GM21786 (cell line): Measurements from ENCODE around the gene TNNT1.
"Not testable (repeated sequence)": the region's sequence is repeated elsewhere in the genome, so short reads cannot be mapped to it uniquely, and the experiment has no call there.

Source experiments
- ATAC-seq: cut with Tn5 transposase; IDR thresholded peaks from one replicate; pipeline ENCODE4 v1.9.1; 2021; ENCODE audit not compliant: unreplicated experiment

The TNNT1 gene

DNA sequence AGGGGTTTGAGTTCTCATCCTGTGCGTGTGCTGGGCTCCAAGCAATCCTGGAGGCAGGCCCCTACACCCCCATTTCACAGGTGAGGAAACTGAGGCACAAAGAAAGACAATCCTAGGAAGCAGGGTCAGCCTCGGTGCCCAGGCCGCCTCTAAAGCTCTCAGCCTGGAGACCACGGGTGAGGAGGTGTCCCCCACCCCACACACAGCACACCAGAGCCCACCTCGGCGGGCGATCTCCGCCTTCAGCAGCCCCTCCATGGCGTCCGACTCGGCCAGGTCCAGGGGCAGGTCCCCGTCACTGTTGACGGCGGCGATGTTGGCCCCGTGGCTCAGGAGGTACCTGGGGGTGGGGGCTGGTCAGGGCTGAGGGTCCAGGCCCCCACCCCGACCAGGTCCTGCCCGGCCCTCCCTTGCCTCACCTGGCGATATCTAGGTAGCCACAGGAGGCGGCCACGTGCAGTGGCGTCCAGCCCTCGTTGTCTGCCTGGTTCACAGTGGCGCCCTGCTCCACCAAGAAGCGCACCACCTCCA lies 36.7 kb downstream of the TNNT1 start:
- no peak for ATAC-seq

DNA sequence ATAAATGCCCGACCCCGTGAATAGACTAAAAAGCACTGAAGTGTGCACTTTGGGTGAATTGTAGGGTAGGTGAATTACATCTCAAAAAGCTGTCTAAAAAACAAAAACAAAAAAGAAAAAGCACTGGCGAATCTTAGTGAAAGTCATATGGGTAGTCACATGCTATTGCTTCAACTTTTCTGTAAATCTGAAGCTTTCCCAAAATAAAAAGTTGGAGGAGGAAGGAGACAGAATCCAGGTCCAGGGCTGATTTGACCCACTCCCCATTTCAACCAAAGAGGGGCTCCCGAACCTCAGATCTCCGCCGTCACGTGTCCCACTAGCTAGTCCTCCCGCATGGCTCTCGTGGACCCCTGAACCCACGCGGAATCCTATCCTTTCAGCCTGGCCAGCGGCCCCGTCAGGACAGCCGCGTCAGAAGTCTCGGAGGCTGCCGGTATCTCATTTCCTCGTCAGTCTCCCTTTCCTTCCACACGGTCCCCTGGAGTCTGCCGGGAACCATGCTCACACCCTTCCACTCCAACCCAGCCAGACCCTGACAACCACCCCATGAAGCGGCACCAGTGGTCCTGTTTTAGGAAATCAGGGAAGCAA lies 37.7 kb downstream of the TNNT1 start:
- no peak for ATAC-seq

DNA sequence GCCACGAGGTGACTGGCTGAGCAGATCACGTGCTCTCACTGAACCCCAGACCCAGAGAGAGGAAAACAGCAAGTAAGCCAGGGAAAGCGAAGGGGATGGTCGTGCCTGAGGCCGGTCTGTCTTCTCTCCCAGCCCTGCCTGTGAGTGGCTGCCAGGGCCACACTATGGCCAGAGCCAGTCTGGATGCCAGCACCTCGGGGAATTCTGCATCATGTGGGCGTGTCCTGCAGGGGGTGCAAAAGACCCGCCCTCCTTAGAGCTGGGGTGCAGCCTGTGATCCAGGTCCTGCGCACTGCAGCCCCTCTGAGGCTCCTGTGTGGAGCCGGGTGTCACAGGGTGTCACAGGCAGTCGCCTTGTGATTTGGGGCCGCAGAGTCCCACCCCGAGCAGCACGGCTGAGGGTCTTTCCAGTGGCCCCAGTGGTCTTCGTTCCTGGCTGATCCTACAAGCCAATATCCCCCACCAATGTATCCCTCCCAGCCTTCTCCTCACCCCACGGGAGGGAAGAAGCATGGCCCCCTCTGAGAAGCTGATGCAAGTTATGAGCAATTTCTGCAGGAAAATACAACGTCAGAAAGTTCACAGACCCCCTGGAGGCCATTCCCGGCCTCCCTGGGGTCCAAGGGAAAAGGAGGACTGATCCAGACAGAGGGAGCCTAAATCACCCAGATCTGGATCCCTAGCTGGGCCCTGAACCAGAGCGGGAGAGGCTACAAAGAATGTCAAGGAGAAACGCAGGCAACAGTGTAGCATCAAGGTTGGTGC lies 39.3 kb downstream of the TNNT1 start:
- ATAC-seq: no peak

DNA sequence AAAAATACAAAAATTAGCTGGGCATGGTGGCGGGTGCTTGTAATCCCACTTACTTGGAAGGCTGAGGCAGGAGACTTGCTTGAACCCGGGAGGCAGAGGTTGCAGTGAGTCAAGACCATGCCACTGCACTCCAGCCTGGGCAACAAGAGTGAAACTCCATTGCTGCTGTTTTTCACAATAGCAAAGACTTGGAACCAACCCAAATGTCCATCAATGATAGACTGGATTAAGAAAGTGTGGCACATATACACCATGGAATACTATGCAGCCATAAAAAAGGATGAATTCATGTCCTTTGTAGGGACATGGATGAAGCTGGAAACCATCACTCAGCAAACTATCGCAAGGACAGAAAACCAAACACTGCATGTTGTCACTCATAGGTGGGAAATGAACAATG lies 41.8 kb downstream of the TNNT1 start:
- ATAC-seq: not testable (repeated sequence)

DNA sequence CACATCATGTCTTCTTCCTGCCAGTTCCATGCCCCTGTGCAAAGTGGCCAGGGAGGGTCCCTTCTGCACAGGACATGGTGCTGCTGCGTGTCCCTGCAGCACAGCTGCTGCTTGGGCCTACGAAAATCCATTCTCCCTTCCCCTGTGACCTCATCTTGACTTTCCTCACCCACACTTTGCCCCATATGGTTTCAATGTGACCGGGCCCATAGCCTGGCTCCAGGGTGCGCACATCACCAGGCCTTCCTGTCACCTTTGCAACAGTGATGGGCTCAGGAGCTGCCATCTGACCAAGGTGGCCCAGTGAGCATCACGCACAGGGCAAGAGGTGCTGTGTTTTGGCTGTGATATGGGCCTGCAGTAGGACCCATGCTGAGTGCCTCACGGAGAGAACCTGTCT lies 42.4 kb downstream of the TNNT1 start:
- no peak for ATAC-seq

DNA sequence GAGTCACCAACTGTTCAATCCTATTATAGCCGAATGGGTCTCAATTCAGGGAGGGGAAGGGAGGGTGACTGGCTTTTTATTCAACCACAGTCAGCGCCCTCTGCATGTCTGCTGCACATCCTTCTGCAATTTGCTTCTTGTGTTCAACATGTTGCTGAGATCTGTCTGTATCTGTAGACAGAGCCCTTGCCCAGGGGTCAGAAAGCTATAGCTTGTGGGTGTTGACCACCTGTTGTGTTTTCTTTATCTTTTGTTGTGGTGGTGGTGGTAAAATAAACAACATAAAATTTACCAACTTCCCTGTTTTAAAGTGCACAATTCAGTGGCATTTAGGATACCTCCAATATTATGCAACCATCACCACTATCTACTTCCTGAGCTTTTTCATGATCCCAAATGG lies 43.8 kb downstream of the TNNT1 start:
- no peak for ATAC-seq

DNA sequence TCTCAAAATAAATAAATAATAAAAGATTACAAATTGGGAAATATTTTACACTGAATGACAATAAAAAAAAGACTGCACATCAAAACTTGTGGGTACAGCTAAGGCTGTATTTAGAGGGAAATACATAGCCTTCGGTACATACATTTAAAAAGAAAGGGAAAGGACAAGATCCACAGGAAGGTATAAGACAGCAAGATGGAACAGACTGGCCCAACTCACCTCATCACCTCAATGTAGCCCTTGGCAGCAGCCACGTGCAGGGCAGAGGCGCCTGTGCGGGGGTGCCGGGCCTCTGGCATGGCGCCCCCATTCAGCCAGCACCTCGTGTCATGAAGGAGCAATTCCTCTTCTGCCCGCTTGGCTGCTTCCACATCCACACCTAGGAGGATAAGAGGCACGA lies 45.8 kb downstream of the TNNT1 start:
- ATAC-seq: no peak

DNA sequence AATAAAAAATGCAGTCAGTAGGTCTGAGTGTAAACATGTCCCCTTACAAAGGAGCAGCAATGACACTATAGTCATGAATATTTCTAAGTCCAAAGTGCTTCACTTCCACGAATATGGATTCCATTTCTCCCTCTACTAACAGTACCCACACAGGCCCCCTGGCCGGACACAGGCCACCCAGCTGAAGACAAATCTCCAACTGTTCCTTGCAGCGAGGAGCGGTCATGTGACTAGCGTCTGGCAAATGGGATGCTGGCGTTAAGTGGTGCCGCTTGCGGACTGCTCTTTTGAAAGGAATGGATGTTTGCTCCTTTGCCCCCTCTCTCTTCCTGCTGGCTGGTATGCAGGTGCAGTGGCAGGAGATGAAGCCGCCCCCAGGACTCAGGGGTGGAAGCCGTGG lies 47.7 kb downstream of the TNNT1 start:
- no peak for ATAC-seq

DNA sequence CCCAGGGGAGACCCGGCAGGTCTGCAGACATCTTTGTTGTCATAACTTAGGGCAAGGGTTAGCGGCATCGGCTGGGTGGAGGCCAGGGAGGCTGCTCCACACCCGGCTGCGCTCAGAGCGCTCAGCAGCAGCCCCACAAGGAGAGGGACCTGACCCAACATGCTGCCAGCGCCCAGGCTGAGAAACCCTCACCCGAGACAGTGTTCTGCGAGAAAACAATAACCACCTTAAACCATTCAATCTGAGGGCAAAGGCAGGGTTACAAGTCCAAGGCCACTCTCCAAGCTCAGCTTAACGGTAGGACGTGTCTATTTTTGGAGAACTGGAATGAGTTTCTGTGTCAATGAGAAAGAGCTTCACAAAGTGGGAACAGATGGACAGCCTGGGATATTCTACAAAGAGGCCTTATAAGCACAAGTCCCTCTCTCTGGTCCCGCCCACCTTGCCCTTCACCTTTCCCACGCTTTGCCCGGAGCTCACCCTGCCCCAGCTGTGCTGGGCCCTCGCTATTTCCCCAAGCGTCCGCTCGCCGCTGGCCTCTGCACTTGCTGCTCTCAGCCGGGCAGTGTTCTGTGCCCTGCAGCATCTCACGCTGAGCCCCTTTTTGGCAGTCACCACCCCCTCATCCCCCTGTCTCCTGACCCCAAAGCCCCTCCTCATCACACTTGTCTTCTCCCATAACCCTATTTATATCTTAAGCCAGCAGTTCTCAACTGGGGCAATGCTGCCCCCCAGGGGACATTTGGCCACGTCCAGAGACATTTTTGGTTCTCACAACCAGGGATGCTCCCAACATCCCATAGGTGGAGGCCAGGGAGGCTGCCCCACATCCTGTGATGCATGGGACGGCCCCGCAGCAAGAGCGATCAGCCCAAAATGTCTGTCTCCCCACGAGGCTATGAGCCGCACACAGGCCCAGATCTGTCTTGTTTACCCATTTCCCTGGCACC lies 49.2 kb downstream of the TNNT1 start:
- no peak for ATAC-seq

DNA sequence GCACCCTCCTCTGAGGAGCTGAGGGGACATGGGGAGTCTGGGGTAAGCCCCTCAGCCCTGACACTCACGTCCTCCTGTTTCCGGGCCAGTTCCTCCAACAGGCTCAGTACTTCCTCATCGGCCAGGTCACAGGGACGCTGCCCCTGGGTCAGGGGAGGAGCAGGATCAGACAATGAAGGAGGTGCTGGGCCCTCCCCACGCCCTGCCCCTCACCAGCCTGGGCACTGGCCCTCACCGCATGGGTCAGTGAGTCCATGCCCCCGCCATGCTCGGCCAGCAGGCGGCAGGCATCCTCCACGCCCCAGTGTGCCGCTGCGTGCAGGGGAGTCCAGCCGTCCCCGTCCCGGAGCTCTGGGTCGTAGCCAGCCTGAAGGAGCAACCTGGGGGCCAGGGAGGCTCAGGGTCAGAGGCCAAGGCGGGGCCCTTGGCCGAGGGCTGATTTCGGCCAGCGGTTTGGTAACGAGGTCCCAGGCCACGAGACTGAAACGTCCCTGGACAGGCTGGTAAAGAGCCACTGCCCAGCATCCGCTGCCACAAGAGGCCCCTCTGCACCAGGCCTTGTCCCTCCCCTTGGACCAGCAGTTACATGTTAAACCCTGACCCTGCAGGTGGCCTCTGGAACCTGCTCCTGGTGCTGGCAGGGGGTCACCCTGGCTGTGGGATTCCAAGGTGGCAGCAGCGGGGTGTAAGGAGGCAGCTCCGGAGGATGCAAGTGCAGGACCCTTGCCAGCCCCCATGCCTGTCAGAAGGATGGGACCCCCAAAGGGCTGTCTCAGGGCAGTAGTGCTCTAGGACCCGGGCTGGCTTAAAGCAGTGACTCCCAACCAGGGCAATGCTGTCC lies 50.1 kb downstream of the TNNT1 start:
- no peak for ATAC-seq

DNA sequence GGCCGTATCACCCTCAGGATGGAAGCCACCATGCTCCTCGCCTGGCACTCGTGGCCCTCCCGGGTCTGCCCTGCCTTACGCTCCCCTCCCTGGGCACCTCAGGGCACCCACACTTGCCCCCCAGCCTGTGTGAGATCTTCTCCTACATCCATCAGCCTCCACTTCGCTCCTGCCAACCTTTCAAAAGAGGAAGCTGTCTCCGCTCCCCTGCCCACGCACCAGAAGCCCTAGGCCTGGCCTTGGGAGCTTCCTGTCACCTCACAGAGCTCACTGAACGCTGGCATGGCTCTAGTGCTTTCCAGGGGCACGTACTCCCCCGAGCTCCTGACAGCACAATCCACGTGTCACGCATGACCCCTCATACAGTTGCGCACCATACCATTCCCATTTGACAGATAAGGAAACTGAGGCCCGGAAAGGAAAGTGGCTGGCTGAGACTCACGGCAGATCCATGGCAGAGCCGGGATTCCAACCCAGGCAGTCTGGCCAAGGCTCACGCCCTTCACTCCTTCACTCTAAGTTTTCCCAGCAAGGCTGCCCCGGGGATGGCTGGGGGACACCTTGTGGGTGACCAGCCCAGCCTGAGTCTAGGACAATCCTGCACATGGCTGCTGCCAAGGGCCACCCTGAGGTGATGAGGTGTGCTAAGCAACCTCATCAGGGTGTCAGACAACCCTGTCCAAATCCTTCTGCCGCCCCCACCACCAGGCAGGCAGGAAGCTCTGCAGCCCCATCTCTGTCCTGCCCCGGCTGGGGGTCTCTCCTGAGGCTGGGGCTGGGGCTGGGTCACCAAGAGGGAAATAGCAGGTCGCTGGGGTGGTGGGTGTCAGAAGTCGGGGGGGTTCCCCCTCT lies 50.9 kb downstream of the TNNT1 start:
- ATAC-seq: no peak

DNA sequence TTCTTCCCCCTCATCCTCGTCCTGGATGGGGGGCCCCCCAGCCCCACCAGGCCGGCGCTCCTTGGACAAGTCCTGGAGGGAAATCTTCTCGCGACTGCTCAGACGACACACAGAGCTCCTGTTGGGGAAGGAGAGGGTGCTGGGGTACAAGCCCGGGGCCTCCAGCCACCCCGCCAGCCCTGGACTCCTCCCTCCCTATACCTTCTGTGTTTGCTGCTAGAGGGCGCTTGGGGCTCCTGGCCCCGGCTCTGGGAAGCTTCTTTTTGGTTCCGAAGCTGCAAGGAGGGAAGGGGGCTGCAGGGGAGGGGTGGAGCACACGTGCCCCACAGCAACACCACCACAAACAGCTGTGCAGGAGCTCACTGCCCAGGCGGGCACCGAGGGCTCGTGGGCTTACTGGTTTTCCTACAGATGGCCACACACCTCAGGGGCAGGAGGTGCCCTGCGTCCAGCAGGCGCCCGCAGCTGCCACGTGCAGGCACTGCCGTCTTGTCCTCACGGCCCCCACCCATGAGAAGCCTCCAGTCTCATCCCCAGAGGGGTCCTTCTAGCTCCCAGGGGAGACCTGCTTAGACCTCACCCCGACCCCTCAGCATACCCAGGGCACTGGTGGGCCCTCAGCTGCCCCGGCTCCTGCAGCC lies 52.8 kb downstream of the TNNT1 start:
- no peak for ATAC-seq

DNA sequence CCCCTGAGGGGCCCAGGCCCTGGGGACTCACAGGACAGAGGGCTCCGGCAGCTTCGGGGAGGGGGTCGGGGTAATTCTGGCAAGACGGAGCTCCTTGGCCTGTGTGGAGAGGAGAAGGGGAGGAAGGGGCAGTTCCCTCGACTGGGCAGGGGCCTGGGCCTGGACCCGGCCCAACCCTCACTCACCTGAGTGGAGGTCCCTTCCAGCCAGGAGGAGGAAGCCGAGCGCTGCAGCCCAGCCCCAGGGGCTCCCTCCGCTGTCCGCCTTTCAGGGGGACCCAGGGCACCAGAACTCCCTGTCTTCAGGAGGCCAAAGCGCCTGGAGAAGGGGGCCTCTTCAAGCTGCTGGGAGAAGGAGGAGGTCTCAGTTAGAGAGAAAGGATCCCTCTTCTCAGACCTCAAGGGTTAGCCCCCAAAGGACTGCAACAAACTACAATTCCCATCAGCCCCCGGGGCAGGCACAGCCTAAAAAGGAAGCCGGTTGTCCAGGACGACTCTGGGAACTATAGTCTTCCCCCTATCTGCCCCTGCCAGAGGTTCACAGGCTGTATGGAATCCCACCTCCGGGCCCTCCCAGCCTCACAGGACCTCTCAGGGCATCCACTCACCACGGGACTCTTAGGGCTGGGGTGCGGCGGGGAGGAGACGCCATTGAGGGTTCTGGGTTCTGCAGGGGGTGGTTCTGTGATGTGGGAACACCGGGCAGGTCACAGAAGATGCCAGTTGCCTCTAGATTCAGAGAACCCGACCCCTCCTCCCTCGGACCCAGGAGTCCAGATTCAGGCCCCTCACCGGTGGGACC lies 53.5 kb downstream of the TNNT1 start:
- ATAC-seq: no peak

DNA sequence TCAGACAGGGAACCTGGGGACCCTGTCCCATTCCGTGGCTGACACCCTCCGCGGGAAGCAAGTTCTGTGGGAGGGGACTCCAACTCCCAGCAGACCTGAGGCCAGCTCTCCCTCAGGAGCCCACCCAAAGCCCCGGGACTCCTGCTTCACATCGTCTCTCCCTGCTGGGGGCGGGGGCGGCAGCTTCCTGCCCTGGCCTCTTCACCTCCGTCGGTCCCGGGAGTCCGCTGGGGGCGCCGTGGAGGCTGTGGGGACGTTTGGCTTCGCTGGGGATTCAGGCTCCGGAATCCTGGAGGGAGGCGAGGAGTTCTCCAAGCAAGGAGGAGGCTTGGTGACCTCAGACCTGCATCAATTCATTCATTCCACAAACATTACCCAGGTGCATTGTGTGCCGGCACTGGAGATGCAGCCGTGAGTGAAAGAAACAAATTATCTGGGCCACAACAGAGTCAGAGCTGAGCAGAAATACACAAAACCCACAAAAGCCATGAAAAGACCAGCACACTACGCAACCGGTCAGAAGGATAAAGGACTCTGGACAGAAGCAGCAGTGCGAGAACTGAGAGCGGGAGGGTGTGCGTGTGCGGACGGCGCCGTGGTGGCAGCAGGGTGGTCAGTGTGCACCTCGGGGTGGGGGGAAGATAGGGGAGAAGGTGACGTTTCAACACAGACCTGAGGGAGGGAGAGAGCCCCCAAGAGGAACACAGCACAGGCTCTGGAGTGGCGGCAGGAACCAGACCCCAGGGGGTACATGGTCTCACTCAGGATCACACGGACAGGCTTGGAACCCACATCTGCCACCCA lies 54.3 kb downstream of the TNNT1 start:
- ATAC-seq: no peak

DNA sequence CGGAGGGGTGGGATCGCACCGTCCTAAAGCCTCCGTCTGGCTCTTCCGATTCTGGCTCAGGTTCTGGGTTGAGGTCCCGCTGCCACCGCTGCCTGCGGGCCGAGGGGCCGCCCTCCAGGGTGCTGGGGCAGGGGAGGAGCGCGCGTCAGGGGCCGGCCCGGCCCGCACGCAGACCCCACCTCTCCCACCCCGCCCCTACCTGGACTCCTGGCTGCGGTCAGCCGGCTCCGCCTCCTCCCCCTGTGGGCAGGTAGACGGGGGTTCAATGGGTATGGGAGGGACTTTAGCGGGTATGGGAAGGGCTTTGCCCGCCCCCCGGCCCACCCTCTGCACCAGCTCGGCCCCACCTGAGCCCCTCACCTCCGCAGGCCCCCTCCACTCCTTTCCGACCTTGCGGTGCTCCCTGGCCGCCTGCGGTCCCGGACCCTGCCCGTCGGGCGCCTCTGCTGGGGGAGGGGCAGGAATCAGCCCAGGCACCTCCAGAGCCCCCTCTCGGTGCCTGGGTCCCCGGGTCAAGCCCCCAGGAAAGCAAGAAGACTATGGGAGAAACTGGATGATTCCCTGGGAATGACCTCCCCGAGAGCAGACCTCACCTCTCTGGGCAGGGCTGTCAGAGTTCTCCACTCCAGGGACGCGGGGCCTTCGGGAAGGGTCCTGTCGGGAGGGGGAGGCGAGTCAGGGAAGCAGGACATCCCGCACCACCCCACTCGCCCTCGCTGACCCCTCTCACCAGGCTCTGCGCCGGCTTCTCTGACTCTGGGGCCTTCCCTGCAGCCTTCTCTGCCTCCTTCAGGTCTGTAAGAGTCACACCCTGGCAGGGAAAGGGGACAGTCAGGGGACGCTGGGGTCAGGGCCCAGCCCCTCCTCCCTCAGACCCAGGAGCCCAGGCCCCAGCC lies 56.3 kb downstream of the TNNT1 start:
- no peak for ATAC-seq

DNA sequence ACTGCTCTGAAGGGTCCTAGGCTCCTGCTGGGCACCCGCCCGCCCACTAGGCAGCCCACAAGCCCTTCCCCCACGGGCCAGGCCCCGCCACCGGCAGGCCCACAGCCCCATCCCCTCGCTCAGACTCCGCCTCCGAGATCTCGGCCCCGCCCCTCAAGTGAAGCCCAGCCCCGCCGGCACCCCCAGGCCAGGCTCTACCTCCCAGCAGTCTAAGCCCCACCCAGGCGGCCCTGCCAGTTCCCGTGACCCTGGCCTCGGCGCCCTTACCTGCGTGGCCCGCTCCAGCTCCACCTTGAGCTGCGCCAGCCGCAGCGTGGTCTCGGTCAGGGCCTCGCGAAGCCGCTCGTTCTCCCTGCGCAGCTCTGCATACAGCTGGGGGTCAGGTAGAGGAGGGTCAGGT lies 57.1 kb downstream of the TNNT1 start:
- no peak for ATAC-seq
